Hair follicular keratinocyte (primary cell): Measurements from ENCODE around the gene EIF5A2. TPM values are rescaled to one million over a fixed set of nuclear protein-coding genes. Genes with fewer than 3 reads are reported as not detected.

Source experiments
- total RNA-seq: library from RNA; depleted of rRNA; stranded (reverse); fragments of >200 nt; gene quantifications from 2 replicates; pipeline ENCODE4 v1.2.3, GENCODE V29; 2015

Gene EIF5A2
- total RNA-seq = 7.4 and 17.1 TPM in 2 replicates

DNA sequence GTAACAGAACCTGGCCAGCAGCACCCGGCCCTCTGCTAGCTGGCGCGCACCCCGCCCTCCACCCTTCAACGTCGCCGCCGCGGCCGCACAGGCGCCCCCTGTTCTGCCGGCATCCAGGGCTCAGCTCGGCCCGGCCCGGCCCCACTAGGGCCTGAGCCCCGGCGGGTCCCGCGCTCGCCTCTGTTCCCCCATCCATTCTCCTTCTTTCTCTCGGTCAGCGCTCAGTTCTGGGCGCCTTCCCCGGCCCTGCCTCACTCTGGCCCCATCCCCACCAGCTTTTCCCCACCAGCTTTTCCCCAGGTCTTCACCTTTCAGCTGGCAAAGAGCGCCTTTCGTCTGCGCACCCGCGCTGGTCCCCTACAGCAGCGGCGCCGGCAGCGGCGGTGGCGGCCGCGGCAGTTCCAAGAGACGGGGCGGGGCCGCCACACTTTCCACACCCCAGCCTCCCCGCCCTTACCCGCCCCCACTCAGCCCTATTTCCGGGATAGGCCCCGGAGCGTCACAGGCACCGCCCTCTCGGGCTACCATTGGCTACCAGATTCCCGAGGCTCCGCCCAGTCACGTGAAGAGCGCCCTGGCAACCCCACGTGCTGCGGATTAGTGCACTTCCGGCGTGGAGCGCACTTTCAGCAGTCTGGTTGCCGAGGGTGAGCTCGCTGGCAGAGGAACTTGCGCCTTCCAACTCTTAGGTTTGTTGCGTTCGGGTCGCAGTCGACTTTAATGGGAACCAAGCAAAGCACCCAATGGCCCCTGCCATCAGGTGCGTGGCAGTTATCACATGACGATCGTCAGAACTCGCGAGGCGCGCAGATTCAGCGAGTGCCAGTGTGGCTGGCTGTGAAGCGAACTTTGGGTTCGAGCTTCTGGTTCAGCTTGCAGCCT is at the start of gene EIF5A2:
Gene EIF5A2, minus strand, starts transcription at position 403 of the 882 bp plus-strand sequence. CDS start 831 bp downstream, outside the sequence.

DNA sequence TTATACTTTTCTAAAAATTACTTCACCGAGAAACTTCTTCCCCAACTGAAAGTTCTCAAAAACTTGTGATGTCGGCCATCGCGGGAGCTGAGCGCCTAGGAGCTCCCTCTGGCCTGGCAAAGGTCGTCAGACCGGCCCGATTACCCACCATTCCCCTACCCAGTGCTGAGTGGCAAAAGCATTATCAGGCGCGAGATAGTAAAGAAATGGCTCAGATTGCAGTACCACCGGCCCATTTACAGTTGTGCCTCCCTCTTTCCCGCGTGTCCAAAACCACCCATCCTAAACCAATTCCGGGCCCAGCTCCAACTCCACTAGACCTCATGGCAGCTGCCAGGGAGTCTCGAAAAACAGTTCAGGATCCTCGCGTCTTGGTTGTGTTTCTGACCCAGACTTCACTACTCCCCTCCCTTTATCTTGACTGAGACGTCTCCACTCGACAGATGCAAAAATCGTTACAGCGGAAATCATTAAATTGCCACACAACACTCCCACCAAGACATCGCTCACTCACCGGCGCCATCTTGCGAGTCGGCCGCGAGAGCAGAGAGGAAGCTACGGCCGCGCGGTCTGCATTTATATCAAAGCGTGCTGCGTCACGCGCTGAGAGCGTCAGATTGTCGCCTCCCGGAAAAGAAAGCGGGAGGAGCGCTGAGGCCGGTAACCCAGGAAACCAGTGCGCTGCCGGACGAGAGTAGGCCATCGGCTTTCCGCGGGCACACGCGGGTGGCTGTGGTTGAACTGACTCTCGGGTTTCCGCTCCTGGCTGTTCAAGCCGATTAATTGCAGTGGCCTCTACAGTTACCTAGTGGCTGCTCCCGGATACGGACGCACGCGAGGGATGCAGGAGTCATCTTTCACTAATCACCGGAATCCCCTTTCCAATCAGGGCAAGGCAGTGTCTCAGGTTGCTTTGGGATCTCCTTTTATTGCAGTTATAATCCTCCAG is 38.5 kb downstream of the EIF5A2 start, which contains the start of gene RPL22L1:
Gene RPL22L1, minus strand, starts transcription at position 551 of the 949 bp plus-strand sequence. Its CDS starts 28 bp downstream, at position 523.

Other genes starting within 250 kb of the EIF5A2 start
- 504 and 963 TPM in 2 replicates for gene RPL22L1, start 38.4 kb downstream of the EIF5A2 start, total RNA-seq
- gene SLC2A2, start 118.1 kb upstream of the EIF5A2 start, total RNA-seq = not detected in 2 replicates